Omental fat pad (tissue), 4 donors: ENCODE data around the gene FAM25G. TPM values are rescaled to one million over a fixed set of nuclear protein-coding genes. Genes with fewer than 3 reads are reported as not detected.

Experiments
- ATAC-seq: fragments of 150-250 bp; one replicate; pipeline ENCODE4 v1.9.1; 2016; ENCODE audit warnings: mild to moderate bottlenecking, moderate library complexity; ENCODE audit not compliant: low FRiP score
- DNase-seq: peaks from one replicate; pipeline ENCODE4 v3.0.0-alpha.2; 2019; ENCODE audit warnings: low spot score
- total RNA-seq, 4 donors: library from RNA; depleted of rRNA; stranded (reverse); fragments of >200 nt; gene quantifications; one replicate each; pipeline ENCODE4 v1.1.0, GENCODE V29; 2016
- TF ChIP-seq, protein P1 (sequence below), 3 donors: fragments of 450-650 bp; IDR thresholded peaks; one replicate each; pipeline ENCODE4 v1.5.1; 2016 to 2017; ENCODE audit warnings: antibody characterized with exemption in 3 of 3, mild to moderate bottlenecking in 3 of 3, moderate library complexity in 2 of 3

FAM25G gene
- total RNA-seq, 4 donors from 2014 or later, result not detected

DNA sequence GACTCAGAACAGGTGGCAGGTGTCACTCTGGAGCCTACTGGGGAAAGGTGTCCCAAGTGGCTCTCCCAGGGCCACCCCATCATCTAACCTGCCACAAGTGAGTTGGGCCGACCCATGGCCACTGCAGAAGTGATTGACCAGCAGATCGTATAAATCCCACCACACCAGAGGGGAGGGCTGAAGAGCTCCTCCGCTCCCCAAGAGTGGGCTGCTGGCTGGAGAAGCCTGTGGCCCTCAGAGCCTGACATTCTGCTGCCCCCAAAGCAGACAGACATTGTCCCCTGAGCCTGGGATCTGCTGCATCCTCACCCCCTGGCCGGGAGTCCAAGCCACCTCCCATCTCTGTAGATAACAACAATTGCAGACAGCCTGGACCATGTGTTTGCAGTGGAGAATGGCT, 44.3 kb downstream of the FAM25G start:
- ATAC-seq, result no peak
- TF ChIP-seq, protein P1, sequence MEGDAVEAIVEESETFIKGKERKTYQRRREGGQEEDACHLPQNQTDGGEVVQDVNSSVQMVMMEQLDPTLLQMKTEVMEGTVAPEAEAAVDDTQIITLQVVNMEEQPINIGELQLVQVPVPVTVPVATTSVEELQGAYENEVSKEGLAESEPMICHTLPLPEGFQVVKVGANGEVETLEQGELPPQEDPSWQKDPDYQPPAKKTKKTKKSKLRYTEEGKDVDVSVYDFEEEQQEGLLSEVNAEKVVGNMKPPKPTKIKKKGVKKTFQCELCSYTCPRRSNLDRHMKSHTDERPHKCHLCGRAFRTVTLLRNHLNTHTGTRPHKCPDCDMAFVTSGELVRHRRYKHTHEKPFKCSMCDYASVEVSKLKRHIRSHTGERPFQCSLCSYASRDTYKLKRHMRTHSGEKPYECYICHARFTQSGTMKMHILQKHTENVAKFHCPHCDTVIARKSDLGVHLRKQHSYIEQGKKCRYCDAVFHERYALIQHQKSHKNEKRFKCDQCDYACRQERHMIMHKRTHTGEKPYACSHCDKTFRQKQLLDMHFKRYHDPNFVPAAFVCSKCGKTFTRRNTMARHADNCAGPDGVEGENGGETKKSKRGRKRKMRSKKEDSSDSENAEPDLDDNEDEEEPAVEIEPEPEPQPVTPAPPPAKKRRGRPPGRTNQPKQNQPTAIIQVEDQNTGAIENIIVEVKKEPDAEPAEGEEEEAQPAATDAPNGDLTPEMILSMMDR (IDR thresholded peaks at IDR 0.05), result no peak
- no peak for DNase-seq

DNA sequence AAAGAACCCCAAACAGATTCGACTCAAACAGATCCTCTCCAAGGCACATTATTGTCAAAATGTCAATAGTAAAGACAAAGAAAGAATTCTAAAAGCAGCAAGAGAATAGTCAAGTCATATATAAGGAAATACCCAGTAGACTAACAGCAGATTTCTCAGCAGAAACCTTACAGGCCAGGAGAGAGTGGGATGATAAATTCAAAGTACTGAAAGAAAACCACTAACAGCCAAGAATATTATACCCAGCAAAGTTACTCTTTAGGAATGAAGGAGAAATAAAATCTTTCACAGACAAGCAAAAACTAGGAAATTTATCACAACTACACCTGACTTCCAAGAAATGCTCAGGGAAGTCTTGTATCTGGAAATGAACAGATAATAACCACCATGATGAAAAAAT, 45.8 kb downstream of the FAM25G start:
- ATAC-seq, result no peak
- TF ChIP-seq, protein P1 (IDR thresholded peaks at IDR 0.05), result no peak
- no peak for DNase-seq

DNA sequence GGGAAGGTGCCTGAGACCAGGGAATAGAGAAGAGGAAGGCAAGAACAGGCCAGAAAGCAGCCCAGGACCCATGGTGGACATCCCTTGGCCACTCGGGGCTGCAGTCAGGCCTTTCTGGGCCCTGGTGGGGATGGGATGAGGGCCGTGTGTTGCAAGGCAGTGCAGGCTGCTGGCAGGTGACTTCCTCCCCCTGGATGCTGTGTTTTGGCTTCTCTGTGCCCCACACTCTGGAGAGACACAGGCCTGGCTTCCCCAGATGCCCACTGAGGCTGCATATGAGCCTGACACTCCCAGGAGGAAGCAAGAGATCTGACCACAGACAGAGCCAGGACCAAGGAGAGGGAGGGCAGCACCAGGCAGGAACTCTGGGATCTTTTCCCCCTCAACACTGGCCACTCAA, 47.5 kb downstream of the FAM25G start:
- ATAC-seq (no peak), DNase-seq (no peak)
- TF ChIP-seq, protein P1 (IDR thresholded peaks at IDR 0.05), result no peak

DNA sequence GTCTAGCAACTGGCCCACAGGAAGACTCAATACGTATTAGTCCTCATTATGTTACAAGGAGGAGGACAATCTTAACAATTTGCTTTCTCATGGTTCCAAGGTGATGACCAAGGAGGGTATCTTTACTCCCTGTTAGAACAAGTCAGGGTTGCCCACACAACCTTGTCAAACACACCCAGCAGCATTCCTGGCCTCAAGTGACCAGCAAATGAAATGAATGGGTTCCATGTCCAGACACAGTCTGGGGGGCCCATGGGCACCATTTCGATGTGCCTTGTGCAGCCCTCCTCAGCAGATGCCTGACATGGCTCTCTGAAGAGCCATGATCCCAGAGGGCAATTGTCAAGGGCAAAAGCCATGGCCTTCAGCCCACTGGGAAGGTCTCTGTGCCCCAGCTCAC, 48.4 kb downstream of the FAM25G start:
- TF ChIP-seq, protein P1 (IDR thresholded peaks at IDR 0.05), result no peak
- ATAC-seq, result no peak
- no peak for DNase-seq

DNA sequence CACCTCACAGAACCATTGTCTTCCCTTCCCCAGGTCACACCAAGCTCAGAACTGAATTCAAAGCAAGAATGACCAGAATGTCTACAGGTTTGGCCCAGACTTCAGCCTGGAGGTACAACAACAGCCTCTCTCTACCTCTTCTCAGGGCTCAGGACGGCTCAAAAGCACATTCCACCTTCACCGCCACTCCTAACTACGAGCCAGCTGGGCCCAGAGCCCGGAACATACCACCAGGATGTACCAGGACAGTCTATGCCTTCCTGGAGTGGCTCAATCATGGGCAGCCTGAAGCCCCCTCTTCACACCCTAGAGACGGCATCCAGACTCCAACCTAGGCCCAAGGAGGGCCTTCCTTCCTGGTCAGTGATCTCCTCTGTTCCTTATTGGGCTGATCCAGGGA, 49.1 kb downstream of the FAM25G start:
- ATAC-seq, result no peak
- no peak for DNase-seq
- TF ChIP-seq, protein P1 (IDR thresholded peaks at IDR 0.05), result no peak

DNA sequence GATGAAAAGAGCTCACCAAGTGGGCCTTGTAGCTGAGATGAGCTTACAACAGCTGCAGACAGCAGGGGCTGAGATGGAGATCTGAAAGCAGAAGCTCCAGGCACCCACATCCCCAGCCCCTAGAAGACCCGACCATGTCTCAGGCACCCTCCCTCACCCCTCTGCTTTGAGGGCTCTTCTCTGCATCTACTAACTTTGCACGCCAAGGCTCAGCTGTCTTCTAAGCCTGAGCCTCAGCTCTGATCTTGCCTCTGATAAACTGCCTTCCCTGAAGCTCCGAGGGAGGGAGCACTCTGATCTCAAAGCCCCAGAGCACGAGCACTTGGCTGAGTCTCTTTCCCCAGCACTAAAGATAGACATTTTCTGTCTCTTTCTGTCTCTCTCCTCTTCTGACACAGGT, 49.6 kb downstream of the FAM25G start:
- ATAC-seq, result no peak
- TF ChIP-seq, protein P1 (IDR thresholded peaks at IDR 0.05), result no peak
- no peak for DNase-seq

DNA sequence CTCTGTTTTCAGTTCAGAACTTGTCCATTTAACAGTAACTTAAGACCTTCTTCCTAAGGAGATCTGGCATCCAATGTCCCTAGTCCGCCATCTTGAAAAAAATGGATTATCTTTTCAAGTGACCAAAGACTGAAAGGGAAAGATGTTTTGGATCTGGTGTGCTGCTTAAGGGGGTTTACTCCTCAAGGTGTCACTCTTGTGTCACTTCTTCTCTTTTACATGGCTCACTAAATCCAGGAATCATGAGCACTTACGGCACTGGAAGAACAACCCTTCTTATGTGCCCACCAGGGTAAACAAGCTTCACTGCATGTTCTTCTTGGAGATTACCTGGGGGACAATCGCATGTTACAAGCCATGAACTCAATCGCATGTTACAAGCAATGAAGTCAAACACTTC, 51.3 kb downstream of the FAM25G start:
- TF ChIP-seq, protein P1 (IDR thresholded peaks at IDR 0.05), result no peak
- ATAC-seq (no peak), DNase-seq (no peak)
